ENCODE results near the gene CD3G. TPM values are rescaled to one million over a fixed set of nuclear protein-coding genes. Genes with fewer than 3 reads are reported as not detected.

Gene CD3G
- total and polyA plus RNA-seq, 9 of the 15 experiments (the other 6 are each of a cell fraction or from before 2014, with no cell fraction given), result 0.30 to 1.7 (median 0.47) TPM

DNA sequence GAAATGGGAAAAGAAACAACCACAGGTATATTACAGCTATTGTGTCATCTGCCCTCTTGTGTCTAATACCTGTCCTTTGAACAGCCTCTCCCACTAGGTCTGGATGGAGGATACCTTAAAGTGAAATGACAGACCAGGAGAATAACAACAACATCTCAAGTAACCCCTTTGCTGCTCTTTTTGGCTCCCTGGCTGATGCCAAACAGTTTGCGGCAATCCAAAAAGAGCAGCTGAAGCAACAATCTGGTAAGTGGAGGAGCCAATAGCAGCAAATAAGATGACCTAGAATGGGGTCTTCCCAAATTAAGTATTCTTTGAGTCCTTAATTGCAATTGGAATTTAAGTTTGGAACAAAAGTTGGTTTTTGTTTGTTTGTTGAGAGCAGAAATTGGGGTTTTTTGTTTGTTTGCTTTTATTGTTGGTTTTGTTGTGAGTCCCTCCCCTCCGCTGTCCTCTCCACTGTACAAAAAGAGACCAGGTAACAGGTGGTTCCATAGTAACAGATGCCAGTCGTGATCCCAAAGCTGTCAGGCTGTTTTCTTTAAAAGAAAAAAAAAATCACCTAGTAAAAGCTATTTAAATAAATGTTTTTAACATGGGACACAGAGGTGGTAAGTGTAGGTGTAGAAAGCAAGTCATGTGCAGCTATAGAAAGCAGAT is 20.9 kb downstream of the CD3G start:
- no TSS peak for BruUV-seq (replicated peaks)
- Histone ChIP-seq H3K9me3 (replicated peaks; ENCODE audit: control insufficient read depth, insufficient read depth, low read depth, low read length) (no peaks in the 10 kb centered on the region), H3K27ac (ENCODE audit: extremely low read depth, low read depth, low read length) (no peak overlapping the region), H3K79me2 (ENCODE audit: control insufficient read depth, insufficient read depth, low read length) (peaks cover 31% of the 10 kb centered on the region), H4K20me1 (replicated peaks; ENCODE audit: control insufficient read depth, insufficient read depth, low read length) (no peaks in the 10 kb centered on the region), H3K36me3 (ENCODE audit: control insufficient read depth, insufficient read depth, low read length) (peaks cover 57% of the 10 kb centered on the region), H3K4me1 (replicated peaks in 1 of 2; ENCODE audit: control insufficient read depth in 2 of 2, insufficient read depth in 2 of 2, low read length in 2 of 2) (0 out of 5 replicates have a peak, but pooled peaks cover 0 to 5% of the 10 kb centered on the region in 2 experiments), H3K4me3 (no peak overlapping the region), H3K27me3 (ENCODE audit: control insufficient read depth in 2 of 2, insufficient read depth in 2 of 2, low read length in 2 of 2) (no peaks in the 10 kb centered on the region), H2AFZ (ENCODE audit: low read depth, low read length) (no peak overlapping the region), H3K4me2 (ENCODE audit: insufficient read depth, low read length) (no peak overlapping the region), H3K9me1 (ENCODE audit: control insufficient read depth, insufficient read depth, low read length) (no peaks in the 10 kb centered on the region), H3K9ac (ENCODE audit: insufficient read depth in 1 of 2, low read depth in 2 of 2, low read length in 2 of 2) (no peak overlapping the region)
- WGBS (ENCODE audit: insufficient coverage, low coverage, missing lambda C conversion rate), result 84% methylated on average over 3 of the region's 3 CpGs
- no peak for ATAC-seq
- in situ Hi-C loops (cut with MboI) (no loop called here), intact Hi-C loops (cut with micrococcal nuclease) (no loop called here)
- ChIA-PET CTCF (ENCODE audit: low intra/inter-chr PET ratio) (no interaction called here), POLR2A (interaction anchor here (0.6 kb wide), 1 partner anchor 158 kb away, joined by 3 read pairs; no protein-coding TSS in a partner anchor)
- TF ChIP-seq, protein P1, sequence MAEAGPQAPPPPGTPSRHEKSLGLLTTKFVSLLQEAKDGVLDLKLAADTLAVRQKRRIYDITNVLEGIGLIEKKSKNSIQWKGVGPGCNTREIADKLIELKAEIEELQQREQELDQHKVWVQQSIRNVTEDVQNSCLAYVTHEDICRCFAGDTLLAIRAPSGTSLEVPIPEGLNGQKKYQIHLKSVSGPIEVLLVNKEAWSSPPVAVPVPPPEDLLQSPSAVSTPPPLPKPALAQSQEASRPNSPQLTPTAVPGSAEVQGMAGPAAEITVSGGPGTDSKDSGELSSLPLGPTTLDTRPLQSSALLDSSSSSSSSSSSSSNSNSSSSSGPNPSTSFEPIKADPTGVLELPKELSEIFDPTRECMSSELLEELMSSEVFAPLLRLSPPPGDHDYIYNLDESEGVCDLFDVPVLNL (CRISPR knock-in tag; IDR thresholded peaks at IDR 0.05; ENCODE audit: low read depth), result no peak
- TF ChIP-seq NCOA4 (IDR thresholded peaks at IDR 0.05; ENCODE audit: partially characterized antibody), result no peak
- no peak for TF ChIP-seq CBFA2T2 (conservative IDR thresholded peaks at IDR 0.05)
- TF ChIP-seq HOXB6 (CRISPR knock-in tag; IDR thresholded peaks at IDR 0.05; ENCODE audit: borderline replicate concordance), result no peak
- TF ChIP-seq ZNF408 (CRISPR knock-in tag; IDR thresholded peaks at IDR 0.05; ENCODE audit: low read depth), result no peak
- TF ChIP-seq CREB1 (IDR thresholded peaks at IDR 0.05), result no peak
- TF ChIP-seq CREB1 (CRISPR knock-in tag; IDR thresholded peaks at IDR 0.05), result no peak
- no peak for TF ChIP-seq WHSC1 (IDR thresholded peaks at IDR 0.05; ENCODE audit: low read length)
- TF ChIP-seq NFIX (CRISPR knock-in tag; IDR thresholded peaks at IDR 0.05; ENCODE audit: low read depth), result no peak
- TF ChIP-seq L3MBTL2 (IDR thresholded peaks at IDR 0.05), result no peak
- TF ChIP-seq, protein P2, sequence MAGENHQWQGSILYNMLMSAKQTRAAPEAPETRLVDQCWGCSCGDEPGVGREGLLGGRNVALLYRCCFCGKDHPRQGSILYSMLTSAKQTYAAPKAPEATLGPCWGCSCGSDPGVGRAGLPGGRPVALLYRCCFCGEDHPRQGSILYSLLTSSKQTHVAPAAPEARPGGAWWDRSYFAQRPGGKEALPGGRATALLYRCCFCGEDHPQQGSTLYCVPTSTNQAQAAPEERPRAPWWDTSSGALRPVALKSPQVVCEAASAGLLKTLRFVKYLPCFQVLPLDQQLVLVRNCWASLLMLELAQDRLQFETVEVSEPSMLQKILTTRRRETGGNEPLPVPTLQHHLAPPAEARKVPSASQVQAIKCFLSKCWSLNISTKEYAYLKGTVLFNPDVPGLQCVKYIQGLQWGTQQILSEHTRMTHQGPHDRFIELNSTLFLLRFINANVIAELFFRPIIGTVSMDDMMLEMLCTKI (IDR thresholded peaks at IDR 0.05; ENCODE audit: partially characterized antibody), result no peak
- TF ChIP-seq KLF16 (IDR thresholded peaks at IDR 0.05), result no peak
- no peak for TF ChIP-seq JUN (IDR thresholded peaks at IDR 0.05; ENCODE audit: borderline replicate concordance, low read depth, low read length)
- no peak for TF ChIP-seq JUN (CRISPR knock-in tag; IDR thresholded peaks at IDR 0.05; ENCODE audit: borderline replicate concordance)
- no peak for TF ChIP-seq ZNF140 (CRISPR knock-in tag; IDR thresholded peaks at IDR 0.05)
- TF ChIP-seq PCBP2 (IDR thresholded peaks at IDR 0.05; ENCODE audit: low read depth, low read length, poor library complexity, severe bottlenecking), result no peak
- no peak for TF ChIP-seq ZNF224 (CRISPR knock-in tag; IDR thresholded peaks at IDR 0.05)
- TF ChIP-seq ASH1L (IDR thresholded peaks at IDR 0.05; ENCODE audit: borderline replicate concordance, low read depth, partially characterized antibody), result no peak
- TF ChIP-seq, protein P3, sequence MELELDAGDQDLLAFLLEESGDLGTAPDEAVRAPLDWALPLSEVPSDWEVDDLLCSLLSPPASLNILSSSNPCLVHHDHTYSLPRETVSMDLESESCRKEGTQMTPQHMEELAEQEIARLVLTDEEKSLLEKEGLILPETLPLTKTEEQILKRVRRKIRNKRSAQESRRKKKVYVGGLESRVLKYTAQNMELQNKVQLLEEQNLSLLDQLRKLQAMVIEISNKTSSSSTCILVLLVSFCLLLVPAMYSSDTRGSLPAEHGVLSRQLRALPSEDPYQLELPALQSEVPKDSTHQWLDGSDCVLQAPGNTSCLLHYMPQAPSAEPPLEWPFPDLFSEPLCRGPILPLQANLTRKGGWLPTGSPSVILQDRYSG (tag; conservative IDR thresholded peaks at IDR 0.05; ENCODE audit: low read depth), result no peak
- no peak for DNase-seq (ENCODE audit: extremely low read depth in 1 of 4, low spot score in 3 of 4)
- FAIRE-seq, result no peak
